Measurements from ENCODE around the gene GALNT7.

The GALNT7 gene

GRCh38 chr4:173237762-173238161 lies 69.2 kb downstream of the GALNT7 start:
- no peak for DNase-seq (ENCODE audit: low spot score)

GRCh38 chr4:173240696-173241095 lies 72.1 kb downstream of the GALNT7 start:
- DNase-seq (ENCODE audit: low spot score) = no peak

- no peak for DNase-seq (ENCODE audit: low spot score)
These were observed 74.0 kb downstream of the GALNT7 start for GRCh38 chr4:173242466-173243250.

- DNase-seq (ENCODE audit: low spot score) = no peak
These were observed 74.7 kb downstream of the GALNT7 start for GRCh38 chr4:173243321-173243720.

- no peak for DNase-seq (ENCODE audit: low spot score)
These were observed 75.5 kb downstream of the GALNT7 start for GRCh38 chr4:173243917-173244658.

- DNase-seq (ENCODE audit: low spot score) = no peak
These were observed 77.3 kb downstream of the GALNT7 start for GRCh38 chr4:173245952-173246351.

GRCh38 chr4:173246719-173247118 lies 78.1 kb downstream of the GALNT7 start:
- no peak for DNase-seq (ENCODE audit: low spot score)

GRCh38 chr4:173247321-173247720 lies 78.7 kb downstream of the GALNT7 start:
- no peak for DNase-seq (ENCODE audit: low spot score)

GRCh38 chr4:173248690-173249089 lies 80.1 kb downstream of the GALNT7 start:
- no peak for DNase-seq (ENCODE audit: low spot score)

- DNase-seq (ENCODE audit: low spot score) = peak; percentile 44
These were observed 83.7 kb downstream of the GALNT7 start for GRCh38 chr4:173252024-173252935.

GRCh38 chr4:173253561-173253960 lies 85.0 kb downstream of the GALNT7 start:
- no peak for DNase-seq (ENCODE audit: low spot score)

GRCh38 chr4:173254646-173255045 lies 86.0 kb downstream of the GALNT7 start:
- DNase-seq (ENCODE audit: low spot score) = no peak

GRCh38 chr4:173256825-173257224 lies 88.2 kb downstream of the GALNT7 start:
- no peak for DNase-seq (ENCODE audit: low spot score)

- peak; percentile 46 for DNase-seq (ENCODE audit: low spot score)
These were observed 89.4 kb downstream of the GALNT7 start for GRCh38 chr4:173257732-173258717.

GRCh38 chr4:173258866-173259265 lies 90.3 kb downstream of the GALNT7 start:
- no peak for DNase-seq (ENCODE audit: low spot score)

GRCh38 chr4:173259310-173259709 lies 90.7 kb downstream of the GALNT7 start:
- DNase-seq (ENCODE audit: low spot score) = no peak

GRCh38 chr4:173261052-173261451 lies 92.4 kb downstream of the GALNT7 start:
- DNase-seq (ENCODE audit: low spot score) = no peak

GRCh38 chr4:173262375-173262774 lies 93.8 kb downstream of the GALNT7 start:
- no peak for DNase-seq (ENCODE audit: low spot score)

GRCh38 chr4:173264245-173264644 lies 95.6 kb downstream of the GALNT7 start:
- DNase-seq (ENCODE audit: low spot score) = no peak

GRCh38 chr4:173264684-173265185 lies 96.1 kb downstream of the GALNT7 start:
- peak; percentile 3 for DNase-seq (ENCODE audit: low spot score)

GRCh38 chr4:173265751-173266150 lies 97.1 kb downstream of the GALNT7 start:
- DNase-seq (ENCODE audit: low spot score) = no peak

All from activated CD4-positive, alpha-beta T cell treated with anti-CD3 and anti-CD28 coated beads, Interleukin-2, Interleukin-4, amounts not matched to agents 100 ng/mL and 50 ng/mL, durations not matched to agents 16 hours and 8 hours (primary cell).